GM10248 (cell line): ENCODE data around the gene APPL2.

ENCODE experiments used
- CTCF ChIA-PET: fragments of 300-600 bp; sonication (Branson Sonifier 250); formaldehyde crosslinking; extraction: SDS; loops from one replicate; lab custom pipeline; 2021; ENCODE audit warnings: antibody characterized with exemption; lab: Yijun Ruan, JAX
- POLR2A ChIA-PET: fragments of 350-650 bp; sonication (Branson Sonifier 250); formaldehyde crosslinking; extraction: SDS; loops from one replicate; lab custom pipeline; 2020; ENCODE audit warnings: antibody characterized with exemption; lab: Yijun Ruan, JAX
- DNase-seq: peaks from one replicate; pipeline ENCODE4 v3.0.0; 2012; ENCODE audit errors: extremely low spot score
- CTCF ChIP-seq: IDR thresholded peaks from 2 replicates; pipeline ENCODE4 v1.5.1; 2012; ENCODE audit warnings: mild to moderate bottlenecking, low read depth; ENCODE audit errors: extremely low read depth, missing control alignments, control extremely low read depth

Gene APPL2

GRCh38 chr12:105175397-105175990 lies 60.5 kb downstream of the APPL2 start:
- TF ChIP-seq CTCF, result no peak
- DNase-seq, result no peak
- ChIA-PET POLR2A (no interaction called here), CTCF (interaction anchor here (0.9 kb wide), 1 partner anchor 9 kb away, joined by 3 read pairs; no protein-coding TSS in a partner anchor)

- no peak for TF ChIP-seq CTCF
- ChIA-PET CTCF (interaction anchor here (1.0 to 1.8 kb wide), 3 partner anchors 9 to 18 kb away, joined by 3 to 4 read pairs (median 4); no protein-coding TSS in a partner anchor), POLR2A (no interaction called here)
- no peak for DNase-seq
Measured at GRCh38 chr12:105171691-105172436, 64.1 kb downstream of the APPL2 start.

GRCh38 chr12:105170139-105170538 lies 65.8 kb downstream of the APPL2 start:
- TF ChIP-seq CTCF, result no peak
- CTCF ChIA-PET, result no interaction called here
- POLR2A ChIA-PET, result no interaction called here
- no peak for DNase-seq

- ChIA-PET POLR2A (no interaction called here), CTCF (no interaction called here)
- TF ChIP-seq CTCF, result no peak
- DNase-seq, result no peak
Measured at GRCh38 chr12:105168006-105168405, 68.0 kb downstream of the APPL2 start.

- ChIA-PET CTCF (no interaction called here), POLR2A (no interaction called here)
- no peak for TF ChIP-seq CTCF
- no peak for DNase-seq
Measured at GRCh38 chr12:105167346-105167745, 68.6 kb downstream of the APPL2 start.

GRCh38 chr12:105166736-105167135 lies 69.2 kb downstream of the APPL2 start:
- CTCF ChIA-PET, result interaction anchor here (0.8 to 1.0 kb wide), 2 partner anchors 8 to 34 kb away, joined by 3 read pairs; no protein-coding TSS in a partner anchor
- POLR2A ChIA-PET, result no interaction called here
- TF ChIP-seq CTCF, result no peak
- DNase-seq, result no peak
